Lower lobe of right lung (tissue), 2 donors: ENCODE data around the gene MIPEP. TPM values are rescaled to one million over a fixed set of nuclear protein-coding genes. Genes with fewer than 3 reads are reported as not detected.
A peak's percentile ranks its signal among the peaks of the same experiment; 100 is the strongest.

Experiments
- ATAC-seq, 2 donors: fragments of 200-7000 bp; cut with Tn5 transposase; one replicate each; pipeline ENCODE4 v1.9.1; 2020 to 2022; ENCODE audit warnings: mild to moderate bottlenecking in 2 of 2, moderate library complexity in 2 of 2
- DNase-seq: peaks from one replicate; pipeline ENCODE4 v3.0.0-alpha.2; 2020
- H3K27ac ChIP-seq: fragments of 200-600 bp; one replicate; pipeline ENCODE4 v1.8.0; 2022
- H3K27me3 ChIP-seq: fragments of 200-600 bp; one replicate; pipeline ENCODE4 v1.8.0; 2022; ENCODE audit warnings: low read depth
- H3K36me3 ChIP-seq: fragments of 200-600 bp; one replicate; pipeline ENCODE4 v1.8.0; 2022; ENCODE audit warnings: mild to moderate bottlenecking
- H3K4me1 ChIP-seq: fragments of 200-600 bp; one replicate; pipeline ENCODE4 v1.8.0; 2022
- H3K4me3 ChIP-seq: fragments of 200-600 bp; one replicate; pipeline ENCODE4 v1.8.0; 2022; ENCODE audit warnings: mild to moderate bottlenecking
- H3K9me3 ChIP-seq: fragments of 200-600 bp; one replicate; pipeline ENCODE4 v1.8.0; 2022
- CTCF ChIP-seq: fragments of 200-600 bp; IDR thresholded peaks from one replicate; pipeline ENCODE4 v1.8.0; 2022; ENCODE audit warnings: antibody characterized with exemption, mild to moderate bottlenecking
- intact Hi-C: fragments of 100-400 bp; cut with DNase I; formaldehyde crosslinking; loops from one replicate; pipeline ENCODE4 v1.11.0; 2022
- total RNA-seq: library from RNA; stranded (reverse); fragmentation: NEBNext Ultra II Directional; extraction: Animal tissue kit (Norgen Biotek cat#: 25700); gene quantifications from one replicate; pipeline ENCODE4 v1.2.1, GENCODE V29; 2021
- donor health status: DM: no; HTN: yes; CAD: no; lungs with severe emphysema.

Gene MIPEP
- total RNA-seq, 1 donor from 2014 or later, result 18.4 TPM

GRCh38 chr13:23805122-23805521 is 84.1 kb downstream of the MIPEP start:
- TF ChIP-seq CTCF, result no peak
- no peak for ATAC-seq
- Histone ChIP-seq H3K27ac (no peak overlapping the region), H3K4me1 (no peaks in the 10 kb centered on the region), H3K36me3 (peaks cover 13% of the 10 kb centered on the region), H3K4me3 (no peak overlapping the region), H3K9me3 (no peaks in the 10 kb centered on the region), H3K27me3 (no peaks in the 10 kb centered on the region)
- DNase-seq, result no peak
- intact Hi-C loops, result no loop called here

GRCh38 chr13:23804166-23804565 is 85.0 kb downstream of the MIPEP start:
- no peak overlapping the region for H3K4me3 ChIP-seq
- DNase-seq (no peak), ATAC-seq (no peak)
- intact Hi-C loops, result no loop called here
- no peak for TF ChIP-seq CTCF
- H3K36me3 ChIP-seq, result peaks cover 13% of the 10 kb centered on the region
- no peaks in the 10 kb centered on the region for H3K27me3 ChIP-seq
- H3K9me3 ChIP-seq, result no peaks in the 10 kb centered on the region
- H3K27ac ChIP-seq, result no peak overlapping the region
- no peaks in the 10 kb centered on the region for H3K4me1 ChIP-seq

GRCh38 chr13:23801141-23801540 is 88.1 kb downstream of the MIPEP start:
- Histone ChIP-seq H3K36me3 (peaks cover 9% of the 10 kb centered on the region), H3K4me3 (no peak overlapping the region), H3K27ac (no peak overlapping the region), H3K4me1 (no peaks in the 10 kb centered on the region), H3K27me3 (no peaks in the 10 kb centered on the region), H3K9me3 (no peaks in the 10 kb centered on the region)
- DNase-seq (no peak), ATAC-seq (no peak)
- intact Hi-C loops, result no loop called here
- no peak for TF ChIP-seq CTCF

DNA sequence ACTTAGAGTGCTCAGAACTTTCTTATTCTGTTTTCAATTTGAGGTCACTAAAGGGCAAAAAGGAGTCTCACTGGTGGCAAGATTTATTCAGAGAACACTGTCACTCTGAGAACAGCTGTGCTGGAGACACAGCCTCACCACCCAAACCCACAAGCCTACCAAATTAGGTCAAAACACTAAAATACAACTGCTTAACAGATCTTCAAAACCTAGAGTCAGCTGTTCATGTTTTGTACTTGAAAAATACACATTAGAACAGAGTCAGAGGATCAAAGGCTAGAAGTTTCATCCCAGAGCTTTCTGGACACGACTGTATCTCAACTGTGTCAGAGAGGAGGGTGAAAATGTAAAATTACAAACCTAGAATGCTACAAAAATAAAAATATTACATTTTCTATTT is 89.3 kb downstream of the MIPEP start:
- Histone ChIP-seq H3K27me3 (no peaks in the 10 kb centered on the region), H3K4me1 (peaks cover 5% of the 10 kb centered on the region), H3K4me3 (no peak overlapping the region), H3K27ac (peak overlapping the region; percentile 43), H3K9me3 (no peaks in the 10 kb centered on the region), H3K36me3 (no peaks in the 10 kb centered on the region)
- ATAC-seq (peak; percentile 28 to 61), DNase-seq (no peak)
- TF ChIP-seq CTCF, result no peak
- intact Hi-C loops, result no loop called here

GRCh38 chr13:23797276-23797903 is 91.8 kb downstream of the MIPEP start:
- intact Hi-C loops, result no loop called here
- H3K27ac ChIP-seq, result no peak overlapping the region
- TF ChIP-seq CTCF, result no peak

More at GRCh38 chr13:23797276-23797903, 91.8 kb downstream of the MIPEP start:
- Histone ChIP-seq H3K36me3 (no peaks in the 10 kb centered on the region), H3K27me3 (no peaks in the 10 kb centered on the region), H3K9me3 (no peaks in the 10 kb centered on the region), H3K4me1 (peaks cover 19% of the 10 kb centered on the region), H3K4me3 (no peak overlapping the region)
- no peak for ATAC-seq
- no peak for DNase-seq
